Ovary (tissue), 9 donors: Measurements from ENCODE around the gene RABL2B. TPM values are rescaled to one million over a fixed set of nuclear protein-coding genes. Genes with fewer than 3 reads are reported as not detected.
A peak's percentile ranks its signal among the peaks of the same experiment; 100 is the strongest.

Source experiments
- DNase-seq, 5 donors: peaks; one replicate each; pipeline ENCODE4 v3.0.0-alpha.2; 2019 to 2020
- H3K27ac ChIP-seq, 2 donors: fragments of 200-600 bp; one replicate each; pipeline versions ENCODE4 v1.5.1 to v1.8.0; 2019 to 2022
- H3K27me3 ChIP-seq: fragments of 200-600 bp; one replicate; pipeline ENCODE4 v1.8.0; 2022
- H3K36me3 ChIP-seq: fragments of 200-600 bp; sonication (generic); one replicate; pipeline ENCODE4 v1.5.1; 2019
- H3K4me1 ChIP-seq: one replicate; pipeline ENCODE4 v1.8.1; 2013; ENCODE audit warnings: mild to moderate bottlenecking, moderate library complexity; ENCODE audit not compliant: insufficient read depth
- H3K4me3 ChIP-seq: fragments of 200-600 bp; sonication (generic); one replicate; pipeline ENCODE4 v1.5.1; 2017
- H3K9me3 ChIP-seq, 2 donors: fragments of 200-600 bp in 1 of 2; sonication (generic) in 1 of 2; one replicate each; pipeline versions ENCODE4 v1.5.1 to v1.8.1; 2013 to 2019; ENCODE audit warnings: mild to moderate bottlenecking in 1 of 2, moderate library complexity in 1 of 2
- EP300 ChIP-seq: sonication (generic); formaldehyde crosslinking; IDR thresholded peaks from one replicate; pipeline ENCODE4 v1.6.1; 2017; ENCODE audit warnings: antibody characterized with exemption
- POLR2A ChIP-seq: fragments of 450-650 bp; IDR thresholded peaks from one replicate; pipeline ENCODE4 v1.6.1; 2017; ENCODE audit warnings: antibody characterized with exemption, mild to moderate bottlenecking, moderate library complexity
- WGBS, 3 donors: extraction: QIAGEN DNeasy Blood & Tissue Kit in 1 of 3; methylation state at CpG; one replicate each; pipeline versions ENCODE4 v1.1.5 to v1.1.7; 2013 to 2017; 5-methylcytosine and 5-hydroxymethylcytosine counted together
- intact Hi-C, 4 donors: fragments of 100-400 bp; cut with DNase I; formaldehyde crosslinking; loops; one replicate each; pipeline versions ENCODE4 v1.11.0 to v1.15.1; 2022 to 2023
- polyA plus RNA-seq, 2 donors: library from polyadenylated mRNA; stranded (reverse); fragments of 200-250 nt in 1 of 2; fragments of 350-450 nt in 1 of 2; fragmentation: Illumina TruSeq in 1 of 2; extraction: RNeasy Lipid Tissue Mini Kit (QIAGEN cat#74804) in 1 of 2; gene quantifications; one replicate each; pipeline ENCODE4 v1.2.3, GENCODE V29; 2013 to 2014
- total RNA-seq, 7 donors: library from RNA; depleted of rRNA in 2 of 7; stranded (reverse); fragments of >200 nt in 2 of 7; fragmentation: NEBNext Ultra II Directional in 3 of 7; extraction: Animal tissue kit (Norgen Biotek cat#: 25700) in 3 of 7; gene quantifications; one replicate each; pipeline versions ENCODE4 v1.1.0 to v1.2.4, GENCODE V29; 2016 to 2023
- TF ChIP-seq, protein P1 (sequence below), 3 donors: fragments of 450-650 bp in 2 of 3; fragments of 200-600 bp in 1 of 3; IDR thresholded peaks; one replicate each; pipeline versions ENCODE4 v1.5.1 to v1.8.0; 2016 to 2022; ENCODE audit warnings: antibody characterized with exemption in 3 of 3, mild to moderate bottlenecking in 1 of 3
- donor health status: DM: no; HTN: no; CAD: no; lungs with moderate emphysema.
- donor health status: DM: no; HTN: no; CAD: no.
- donor health status: Bipolar disorder and iron deficiency.
- donor health status: DM: yes; HTN: yes; CAD: no.
- donor health status: DM: no; HTN: no; CAD: no.
- donor health status: DM: yes; HTN: yes; CAD: no.

RABL2B gene
- total and polyA plus RNA-seq, 9 donors: 15.6 to 50.8 (median 28.4) TPM

DNA sequence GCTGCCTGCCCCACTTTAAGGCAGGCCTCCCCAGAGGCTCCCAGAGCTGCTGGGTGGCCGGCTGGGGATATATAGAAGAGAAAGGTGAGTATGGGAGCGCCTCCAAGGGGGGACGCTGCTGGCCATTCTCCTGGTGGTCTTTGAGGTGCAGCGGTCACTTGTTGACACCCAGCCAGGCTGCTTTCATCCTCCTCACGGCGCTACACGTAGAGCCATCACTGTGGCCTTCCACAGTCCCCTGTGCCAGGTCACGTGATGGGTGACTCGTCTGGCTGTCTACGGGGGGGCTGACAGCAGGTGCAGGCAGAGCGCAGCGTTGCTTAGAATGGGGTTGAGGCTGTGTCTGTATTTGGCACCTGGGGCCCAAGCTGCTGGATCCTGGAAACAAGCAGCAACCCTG lies 43.5 kb downstream of the RABL2B start:
- H3K9me3 ChIP-seq: no peaks in the 10 kb centered on the region
- intact Hi-C loops: no loop called here
- no peaks in the 10 kb centered on the region for H3K27me3 ChIP-seq
- no peaks in the 10 kb centered on the region for H3K4me1 ChIP-seq
- no peak overlapping the region for H3K4me3 ChIP-seq
- 79 to 85% (median 80%) methylated on average over 12 of the region's 12 CpGs for WGBS, 3 donors
- TF ChIP-seq POLR2A (no peak), EP300 (no peak)
- TF ChIP-seq, protein P1, sequence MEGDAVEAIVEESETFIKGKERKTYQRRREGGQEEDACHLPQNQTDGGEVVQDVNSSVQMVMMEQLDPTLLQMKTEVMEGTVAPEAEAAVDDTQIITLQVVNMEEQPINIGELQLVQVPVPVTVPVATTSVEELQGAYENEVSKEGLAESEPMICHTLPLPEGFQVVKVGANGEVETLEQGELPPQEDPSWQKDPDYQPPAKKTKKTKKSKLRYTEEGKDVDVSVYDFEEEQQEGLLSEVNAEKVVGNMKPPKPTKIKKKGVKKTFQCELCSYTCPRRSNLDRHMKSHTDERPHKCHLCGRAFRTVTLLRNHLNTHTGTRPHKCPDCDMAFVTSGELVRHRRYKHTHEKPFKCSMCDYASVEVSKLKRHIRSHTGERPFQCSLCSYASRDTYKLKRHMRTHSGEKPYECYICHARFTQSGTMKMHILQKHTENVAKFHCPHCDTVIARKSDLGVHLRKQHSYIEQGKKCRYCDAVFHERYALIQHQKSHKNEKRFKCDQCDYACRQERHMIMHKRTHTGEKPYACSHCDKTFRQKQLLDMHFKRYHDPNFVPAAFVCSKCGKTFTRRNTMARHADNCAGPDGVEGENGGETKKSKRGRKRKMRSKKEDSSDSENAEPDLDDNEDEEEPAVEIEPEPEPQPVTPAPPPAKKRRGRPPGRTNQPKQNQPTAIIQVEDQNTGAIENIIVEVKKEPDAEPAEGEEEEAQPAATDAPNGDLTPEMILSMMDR (IDR thresholded peaks at IDR 0.05): no peak
- H3K27ac ChIP-seq: no peak overlapping the region
- no peaks in the 10 kb centered on the region for H3K36me3 ChIP-seq
- DNase-seq: peak in 1 of 5 donors; percentile 4

DNA sequence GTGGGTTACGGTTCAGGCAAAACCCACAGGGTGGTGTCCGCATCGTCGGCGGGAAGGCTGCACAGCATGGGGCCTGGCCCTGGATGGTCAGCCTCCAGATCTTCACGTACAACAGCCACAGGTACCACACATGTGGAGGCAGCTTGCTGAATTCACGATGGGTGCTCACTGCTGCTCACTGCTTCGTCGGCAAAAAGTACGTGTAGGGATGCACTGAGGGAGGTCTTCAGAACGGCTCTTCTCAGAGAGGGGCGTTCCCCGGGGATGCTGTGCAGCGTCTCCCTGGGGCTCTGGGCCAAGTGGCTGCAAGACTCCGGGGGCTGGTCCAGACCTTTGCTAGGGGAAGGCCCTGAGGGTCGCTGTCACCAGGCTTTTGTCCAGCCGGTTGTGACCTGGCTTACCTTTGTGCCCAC lies 44.2 kb downstream of the RABL2B start:
- H3K4me1 ChIP-seq: no peaks in the 10 kb centered on the region
- H3K4me3 ChIP-seq: no peak overlapping the region
- intact Hi-C loops: no loop called here
- H3K27ac ChIP-seq: no peak overlapping the region
- no peaks in the 10 kb centered on the region for H3K36me3 ChIP-seq
- DNase-seq: peak in 2 of 5 donors; percentile 5 to 8
- no peaks in the 10 kb centered on the region for H3K9me3 ChIP-seq
- TF ChIP-seq, protein P1 (IDR thresholded peaks at IDR 0.05): no peak
- TF ChIP-seq EP300 (no peak), POLR2A (no peak)
- no peaks in the 10 kb centered on the region for H3K27me3 ChIP-seq
- WGBS, 3 donors: 66 to 80% (median 73%) methylated on average over 17 of the region's 17 CpGs

DNA sequence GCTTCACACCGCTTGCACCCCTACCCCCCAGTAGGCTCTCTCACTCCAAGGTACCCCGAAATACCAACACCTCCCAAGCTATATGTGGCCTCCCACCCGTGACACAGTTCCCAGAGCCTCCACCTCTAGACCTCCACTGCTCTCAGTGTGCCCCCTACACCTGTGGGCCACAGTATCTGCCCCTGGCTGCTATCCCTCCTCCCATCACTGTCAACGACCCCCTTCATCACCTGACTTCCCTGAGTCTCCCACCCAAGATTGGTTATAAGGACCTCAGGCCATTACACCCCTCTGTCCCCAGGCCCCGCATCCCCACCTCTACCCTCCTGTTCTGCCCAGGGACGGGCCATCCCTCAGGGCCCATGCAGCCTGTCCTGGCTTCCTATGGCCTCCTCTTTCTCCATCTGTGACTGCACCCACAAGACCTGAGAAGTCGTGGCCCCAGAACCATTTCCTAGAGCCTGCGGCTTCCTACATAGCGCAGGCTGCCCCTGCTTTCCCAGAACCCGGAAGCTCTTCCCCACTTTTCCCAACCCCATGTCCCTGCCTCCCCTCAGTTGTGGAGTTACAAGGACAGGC lies 44.7 kb downstream of the RABL2B start:
- peak in 2 of 5 donors; percentile 2 to 4 for DNase-seq
- 87 to 90% (median 89%) methylated on average over 10 of the region's 10 CpGs for WGBS, 3 donors

DNA sequence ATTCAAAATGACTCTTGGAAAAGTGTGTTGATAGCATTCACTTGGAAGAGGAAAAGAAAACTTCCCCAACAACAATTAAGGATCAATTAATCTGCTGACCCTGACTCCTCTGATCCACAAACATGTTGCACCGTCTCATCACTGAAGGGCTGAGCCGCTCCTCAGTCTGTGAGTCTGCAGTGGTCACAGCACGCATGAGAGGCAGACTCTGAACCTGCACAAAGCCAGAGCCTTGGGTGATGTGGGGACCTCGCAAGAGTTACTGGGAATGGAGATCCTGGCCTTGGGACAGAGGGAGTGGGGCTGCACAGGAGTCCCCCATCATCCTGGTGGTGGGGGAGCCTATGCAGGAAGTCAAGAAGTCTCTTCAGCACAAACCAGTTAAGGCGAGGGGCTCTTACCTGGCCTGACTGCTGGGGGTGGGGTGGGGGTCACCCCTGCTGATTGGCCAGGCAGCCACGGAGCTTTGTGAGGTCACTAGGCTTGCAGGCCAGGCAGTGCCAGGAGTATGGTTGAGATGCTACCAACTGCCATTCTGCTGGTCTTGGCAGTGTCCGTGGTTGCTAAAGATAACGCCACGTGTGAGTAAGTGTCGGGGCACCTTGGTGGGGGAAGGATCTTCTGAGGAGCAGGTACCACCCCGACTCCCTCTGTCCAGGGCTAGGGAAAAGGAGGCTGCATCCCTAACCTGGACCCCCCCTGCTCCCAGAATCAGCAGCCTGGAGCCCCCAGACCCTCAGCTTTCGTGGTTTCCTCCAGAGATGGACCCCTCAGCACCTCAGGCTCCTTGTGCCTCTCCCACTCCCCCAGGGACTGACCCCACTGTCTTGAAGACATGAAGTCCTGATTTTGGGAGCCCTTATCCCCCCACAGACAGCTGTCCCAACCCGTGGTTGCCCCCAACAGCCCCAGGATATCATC lies 45.4 kb downstream of the RABL2B start, which contains the start of gene ACR:
TSS of gene ACR (plus strand) at position 477 of the 921 bp plus-strand sequence. CDS start at position 509, 32 bp downstream.
- TF ChIP-seq POLR2A (no peak), EP300 (no peak)
- TF ChIP-seq, protein P1 (IDR thresholded peaks at IDR 0.05): no peak
- intact Hi-C loops: no loop called here
- Histone ChIP-seq H3K36me3 (no peaks in the 10 kb centered on the region), H3K4me1 (no peaks in the 10 kb centered on the region), H3K4me3 (no peak within 1 kb of the TSS), H3K27me3 (no peaks in the 10 kb centered on the region), H3K9me3 (no peaks in the 10 kb centered on the region), H3K27ac (no peak within 1 kb of the TSS)
- 75 to 79% (median 76%) methylated on average over 13 of the region's 13 CpGs for WGBS, 3 donors
- DNase-seq: peak in 2 of 5 donors; percentile 1 to 5

More for the DNA sequence above, 44.7 kb downstream of the RABL2B start:
- H3K9me3 ChIP-seq: no peaks in the 10 kb centered on the region
- intact Hi-C loops: no loop called here
- no peak for TF ChIP-seq POLR2A
- TF ChIP-seq EP300: no peak
- no peaks in the 10 kb centered on the region for H3K27me3 ChIP-seq
- no peak overlapping the region for H3K4me3 ChIP-seq
- H3K27ac ChIP-seq: no peak overlapping the region
- no peaks in the 10 kb centered on the region for H3K36me3 ChIP-seq
- H3K4me1 ChIP-seq: no peaks in the 10 kb centered on the region
